T-helper 22 cell (primary cell): ENCODE data around the gene SNRPD1.
"Not testable (repeated sequence)": the region's sequence is repeated elsewhere in the genome, so short reads cannot be mapped to it uniquely, and the experiment has no call there.

Source experiments
- DNase-seq: peaks from one replicate; pipeline ENCODE4 v3.0.0-alpha.2; 2020; ENCODE audit warnings: low read depth

The SNRPD1 gene

DNA sequence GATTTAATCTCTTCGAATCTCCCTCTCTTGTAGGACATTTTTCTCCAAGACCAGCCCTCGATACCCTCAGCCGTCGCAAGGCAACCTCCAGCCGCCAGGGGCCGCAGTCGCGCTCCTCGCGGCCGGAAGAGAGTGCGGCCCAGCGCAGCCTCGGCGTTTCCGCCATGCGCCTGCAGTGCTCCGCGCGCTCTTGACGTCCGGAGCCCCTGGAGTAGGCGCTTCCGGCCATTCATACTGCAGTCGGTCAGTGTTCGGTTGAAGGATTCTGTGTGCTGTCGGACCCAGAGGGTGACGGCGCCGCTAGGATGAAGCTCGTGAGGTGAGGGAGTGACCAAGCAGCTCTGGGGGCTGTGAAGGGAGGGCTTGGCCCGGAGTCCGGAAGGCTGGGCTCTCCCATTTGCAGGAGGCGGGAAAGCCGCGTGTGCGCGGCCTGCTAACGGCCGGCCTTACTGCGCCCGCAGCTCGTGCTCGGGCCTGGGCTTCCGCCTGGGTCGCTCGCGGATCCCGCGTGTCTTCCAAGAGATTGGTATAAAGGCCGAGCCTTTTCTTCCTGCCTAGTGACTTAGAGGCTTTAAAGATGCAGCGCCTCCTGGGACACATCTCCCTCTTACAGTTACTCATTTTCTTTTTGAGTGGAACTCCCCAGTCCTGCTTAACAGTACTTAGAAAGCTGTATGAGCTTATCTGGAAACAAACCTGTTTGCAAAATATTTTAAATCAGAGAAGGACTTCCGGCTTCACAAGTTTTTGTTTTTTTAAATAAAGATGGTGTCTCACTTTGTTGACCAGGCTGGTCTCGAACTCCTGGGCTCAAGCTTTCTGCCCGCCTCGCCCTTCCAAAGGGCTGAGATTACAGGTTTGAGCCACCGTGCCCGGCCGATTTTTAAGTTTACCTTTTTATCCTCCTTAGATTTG, at the start of gene SNRPD1:
Gene SNRPD1, plus strand, starts transcription at position 190 of the 915 bp plus-strand sequence. Its CDS starts 116 bp downstream, at position 306.
- peak; percentile 67 for DNase-seq

DNA sequence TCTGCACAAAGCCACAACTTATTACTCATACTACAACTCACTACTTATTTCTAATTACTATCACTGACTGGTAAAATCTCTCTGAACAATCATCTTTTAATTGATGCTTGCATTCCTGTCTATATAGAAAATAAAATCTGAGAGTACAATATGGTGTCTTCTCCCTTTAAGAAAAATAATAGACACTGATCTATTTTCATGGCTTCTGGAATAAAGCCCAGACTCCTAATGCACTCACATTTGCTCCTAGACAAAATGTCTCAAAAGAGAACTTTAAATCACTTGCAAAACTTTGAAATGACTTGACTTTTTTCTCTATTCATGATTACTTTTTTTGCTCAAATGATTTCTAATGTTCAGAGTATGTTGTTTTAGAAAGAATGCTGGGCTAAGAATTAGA, 40.3 kb upstream of the SNRPD1 start:
- no peak for DNase-seq

DNA sequence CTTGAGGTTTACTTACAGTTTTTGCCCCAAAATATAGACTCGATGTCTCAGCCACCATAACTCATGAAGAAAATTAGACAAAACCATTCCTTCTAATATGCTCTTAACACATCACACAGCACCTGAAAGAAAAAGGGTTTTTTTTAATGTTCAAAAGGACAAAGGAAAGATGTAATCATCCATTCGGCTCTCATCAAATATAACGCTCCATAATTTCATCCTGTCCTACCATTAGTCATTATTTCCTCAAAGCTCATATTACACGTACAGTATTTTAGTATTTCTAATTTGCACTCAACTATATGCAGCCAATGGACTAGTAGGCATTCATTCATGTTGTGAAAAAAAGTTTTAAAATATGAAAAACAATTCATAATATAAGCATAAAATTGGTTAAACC, 36.5 kb upstream of the SNRPD1 start:
- no peak for DNase-seq

DNA sequence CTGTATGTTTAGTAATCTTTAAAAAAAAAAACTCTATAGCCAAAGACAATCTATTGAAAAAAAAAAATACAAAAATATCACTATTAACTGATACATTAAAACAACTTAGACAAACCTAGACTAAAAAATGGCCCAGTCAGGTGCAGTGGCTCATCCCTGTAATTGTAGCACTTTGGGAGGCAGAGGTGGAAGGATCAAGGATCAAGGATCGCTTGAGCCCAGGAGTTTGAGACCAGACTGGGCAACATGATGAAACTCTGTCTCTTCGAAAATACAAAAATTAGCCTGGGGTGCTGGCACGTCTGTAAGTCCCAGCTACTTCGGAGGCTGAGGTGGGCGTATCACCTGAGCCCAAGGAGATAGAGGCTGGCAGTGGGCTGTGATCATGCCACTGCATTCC, 27.7 kb upstream of the SNRPD1 start:
- DNase-seq, result no peak

DNA sequence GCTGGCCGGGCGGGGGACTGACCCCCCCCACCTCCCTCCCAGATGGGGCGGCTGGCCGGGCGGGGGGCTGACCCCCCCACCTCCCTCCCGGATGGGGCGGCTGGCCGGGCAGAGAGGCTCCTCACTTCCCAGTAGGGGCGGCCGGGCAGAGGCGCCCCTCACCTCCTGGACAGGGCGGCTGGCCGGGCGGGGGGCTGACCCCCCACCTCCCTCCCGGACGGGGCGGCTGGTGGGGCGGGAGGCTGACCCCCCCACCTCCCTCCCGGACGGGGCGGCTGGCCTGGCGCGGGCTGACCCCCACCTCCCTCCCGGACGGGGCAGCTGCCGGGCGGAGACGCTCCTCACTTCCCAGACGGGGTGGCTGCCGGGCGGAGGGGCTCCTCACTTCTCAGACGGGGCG, 19.8 kb upstream of the SNRPD1 start:
- DNase-seq, result not testable (repeated sequence)

GRCh38 chr18:21593540-21594257, 18.4 kb upstream of the SNRPD1 start:
- DNase-seq, result no peak

DNA sequence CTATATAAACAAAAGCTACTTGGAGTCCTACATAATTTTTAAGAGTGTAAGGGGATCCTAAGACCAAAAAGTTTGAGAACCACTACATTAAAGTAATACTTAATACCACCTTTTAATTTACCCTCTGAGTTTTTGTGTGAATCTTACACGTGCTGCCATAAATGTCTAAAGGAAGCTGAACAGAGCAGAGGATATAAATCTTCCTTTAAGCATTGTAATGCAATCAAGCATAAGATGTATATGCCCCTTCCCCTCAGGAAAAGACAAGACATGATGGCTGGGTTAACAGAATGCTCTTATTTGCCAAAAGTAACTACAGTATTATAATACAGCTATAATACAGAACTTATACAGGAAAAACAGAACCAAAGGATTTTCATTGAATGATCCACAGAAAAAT, 14.5 kb upstream of the SNRPD1 start:
- no peak for DNase-seq

- DNase-seq, result no peak
Observed at GRCh38 chr18:21598726-21599584, 13.2 kb upstream of the SNRPD1 start.

- peak; percentile 58 for DNase-seq
Observed at GRCh38 chr18:21599585-21600525, 12.3 kb upstream of the SNRPD1 start.

DNA sequence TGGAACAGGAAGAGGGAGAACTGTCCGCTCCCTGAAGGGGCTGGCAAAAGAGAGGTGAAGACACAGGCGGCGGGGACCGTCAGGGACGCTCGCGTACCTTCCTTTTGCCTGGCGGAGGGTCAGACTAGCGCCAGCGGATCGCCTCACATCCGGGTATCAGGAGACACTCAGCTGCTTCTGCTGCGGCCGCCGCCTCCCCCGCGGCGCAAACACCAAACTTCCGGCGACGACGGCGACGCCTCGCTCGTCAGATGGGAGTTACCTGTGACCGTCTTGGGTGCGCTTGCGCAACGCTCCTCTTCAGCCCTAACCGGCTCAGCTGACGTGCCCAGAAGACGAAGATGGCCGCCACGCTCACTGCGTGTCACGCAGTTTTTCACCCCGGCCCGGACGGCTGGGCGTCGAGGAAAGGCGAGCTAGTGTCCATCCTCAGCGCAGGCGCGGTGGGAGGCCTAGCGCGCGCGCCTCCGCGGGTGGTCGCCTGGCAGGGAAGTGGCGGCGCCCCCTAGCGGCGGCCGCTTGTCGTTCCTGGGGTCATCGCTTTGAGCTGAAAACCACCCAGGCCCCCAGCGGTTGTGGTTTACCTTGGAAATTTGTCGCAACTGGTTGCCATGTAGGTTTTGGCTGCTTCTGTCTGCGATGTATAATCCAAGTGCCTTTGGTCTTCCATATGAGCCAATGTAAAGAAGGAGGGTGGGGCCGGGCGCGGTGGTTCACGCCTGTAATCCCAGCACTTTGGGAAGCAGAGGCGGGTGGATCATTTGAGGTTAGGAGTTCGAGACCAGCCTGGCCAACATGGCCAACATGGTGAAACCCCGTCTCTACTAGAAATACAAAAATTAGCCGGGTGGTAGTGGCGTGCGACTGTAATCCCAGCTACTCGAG, 11.3 kb upstream of the SNRPD1 start, which contains the start of gene ESCO1:
Gene ESCO1, minus strand, starts transcription at position 179 of the 885 bp plus-strand sequence. CDS start 25,861 bp downstream, outside the sequence.
- peak; percentile 92 for DNase-seq

GRCh38 chr18:21602299-21602587, 9.9 kb upstream of the SNRPD1 start:
- DNase-seq, result no peak

- no peak for DNase-seq
Observed at GRCh38 chr18:21604671-21605070, 7.4 kb upstream of the SNRPD1 start.

DNA sequence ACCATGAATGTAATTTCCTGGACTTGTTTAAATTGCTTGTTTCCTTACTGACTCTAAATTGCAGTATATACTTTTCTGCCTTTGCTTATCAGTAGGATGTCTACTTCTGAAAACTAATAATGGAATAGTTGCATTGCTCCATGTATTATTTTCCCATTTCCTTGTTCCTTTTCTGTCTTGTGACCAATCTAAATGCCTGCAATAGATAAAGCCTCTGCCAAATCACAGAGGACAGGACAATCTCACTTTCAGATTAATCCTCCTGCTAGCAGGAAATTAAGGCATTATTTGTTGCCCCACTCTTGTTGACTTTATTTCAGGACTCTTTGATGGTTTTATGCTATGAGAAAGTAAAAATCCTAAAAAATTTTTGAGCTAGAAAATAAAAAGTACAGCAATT, 6.9 kb upstream of the SNRPD1 start:
- no peak for DNase-seq

GRCh38 chr18:21611401-21612124, 551 bp upstream of the SNRPD1 start:
- DNase-seq, result not testable (repeated sequence)

GRCh38 chr18:21621640-21622039, 9.5 kb downstream of the SNRPD1 start:
- not testable (repeated sequence) for DNase-seq

DNA sequence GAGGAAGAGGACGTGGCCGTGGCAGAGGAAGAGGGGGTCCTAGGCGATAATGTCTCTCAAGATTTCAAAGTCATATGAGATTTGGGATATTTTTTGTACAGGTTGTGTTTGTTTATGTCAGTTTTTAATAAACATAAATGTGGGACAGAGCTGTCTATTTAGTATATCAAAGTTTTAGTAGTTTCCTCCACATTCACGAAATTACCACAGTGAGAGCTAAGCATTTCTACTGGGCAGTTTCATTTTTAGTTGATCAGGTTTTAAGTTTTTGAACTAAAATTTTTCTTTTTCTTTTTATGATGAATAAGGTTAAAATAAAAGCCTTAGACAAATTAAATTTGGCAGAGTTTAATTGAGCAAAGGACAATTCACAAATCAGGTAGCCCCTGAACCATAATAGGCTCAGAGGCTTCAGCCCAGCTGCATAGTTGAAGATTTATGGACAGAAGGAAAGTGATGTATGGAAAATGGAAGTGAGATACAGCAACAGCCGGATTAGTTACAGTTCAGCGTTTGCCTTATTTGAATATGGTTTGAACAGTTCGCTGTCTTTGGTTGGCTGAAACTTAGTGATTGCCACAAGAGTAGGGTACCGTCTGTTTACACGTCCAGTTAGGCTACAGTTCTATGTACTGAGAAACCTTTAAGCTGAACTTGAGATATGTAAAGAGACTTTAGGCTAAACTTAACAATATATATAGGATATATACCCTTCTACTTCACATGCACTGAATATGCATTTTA, 17.1 kb downstream of the SNRPD1 start:
- no peak for DNase-seq

DNA sequence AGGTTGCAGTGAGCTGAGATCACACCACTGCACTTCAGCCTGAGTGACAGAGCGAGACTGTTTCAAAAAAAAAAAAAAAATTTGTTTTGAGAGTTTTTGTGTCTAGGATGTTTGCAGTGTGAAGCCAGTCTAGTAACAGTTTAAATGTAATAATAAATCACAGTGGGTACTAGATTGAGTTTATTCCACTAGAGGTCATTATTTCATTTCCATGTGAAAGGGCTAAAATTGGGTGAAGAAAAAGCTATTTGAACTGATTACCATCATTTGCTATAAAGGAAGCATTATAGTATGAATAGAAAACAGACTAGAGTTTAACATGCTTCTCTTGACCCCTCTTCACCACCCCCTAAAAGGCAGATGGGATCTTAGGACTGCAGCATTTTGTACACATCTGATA, 20.3 kb downstream of the SNRPD1 start:
- no peak for DNase-seq

DNA sequence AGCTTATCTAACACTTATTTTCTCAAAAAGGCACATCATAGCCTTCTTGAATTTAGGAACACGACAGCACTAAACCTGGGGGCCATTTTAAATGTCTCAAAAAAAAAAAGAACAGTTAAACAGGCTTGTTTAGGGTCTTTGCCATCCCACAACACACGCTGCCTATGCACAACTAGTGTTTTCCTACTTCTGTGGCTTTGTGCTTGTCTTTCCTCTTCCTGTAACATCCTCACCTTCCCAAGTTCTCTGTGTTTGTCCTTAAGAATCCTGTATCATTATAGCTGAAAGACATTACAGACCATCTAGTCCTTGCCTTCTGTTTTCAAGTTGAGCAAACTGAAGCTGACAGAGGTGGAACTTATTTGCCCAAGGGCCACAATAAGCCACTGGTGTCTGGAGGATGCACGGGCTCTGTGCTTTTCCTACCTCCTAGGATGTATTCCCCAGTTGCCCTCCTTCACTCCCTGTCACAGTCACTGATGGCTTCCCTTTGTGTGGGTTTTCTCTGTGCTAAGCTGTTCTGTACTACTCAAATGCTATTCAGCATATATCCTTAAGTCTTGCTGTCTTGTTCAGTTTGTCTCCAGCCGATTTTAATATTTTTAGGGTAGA, 22.6 kb downstream of the SNRPD1 start:
- DNase-seq, result no peak
